Keratinocyte (primary cell): ENCODE data around the gene TMEM183A. TPM values are rescaled to one million over a fixed set of nuclear protein-coding genes. Genes with fewer than 3 reads are reported as not detected.

ENCODE experiments used
- DNase-seq: peaks from one replicate; pipeline ENCODE4 v3.0.0-alpha.2; 2011; ENCODE audit warnings: low read depth, missing footprints, low spot score
- FAIRE-seq: peaks from 2 replicates; lab custom pipeline; 2011; peaks lifted over from hg19 to GRCh38; lab: Jason Lieb, UNC
- H2AFZ ChIP-seq: 2 replicates; pipeline ENCODE4 v1.6.0; 2012; ENCODE audit warnings: low read length, control low read depth, inconsistent platforms; ENCODE audit not compliant: control insufficient read depth
- H3K27ac ChIP-seq: 2 replicates; pipeline ENCODE4 v1.5.1; 2011; ENCODE audit warnings: low read length; ENCODE audit not compliant: control insufficient read depth, insufficient read depth
- H3K27me3 ChIP-seq: 3 replicates; pipeline ENCODE4 v1.6.0; 2011; ENCODE audit warnings: low read length; ENCODE audit not compliant: control insufficient read depth, insufficient read depth; ENCODE audit errors: extremely low read depth
- H3K36me3 ChIP-seq, 2 experiments: 2 replicates in 1 of 2; 3 replicates in 1 of 2; pipeline ENCODE4 v1.5.1; 2011; ENCODE audit warnings: low read length in 2 of 2, mild to moderate bottlenecking in 1 of 2; ENCODE audit not compliant: control insufficient read depth in 2 of 2, insufficient read depth in 2 of 2; ENCODE audit errors: extremely low read depth in 1 of 2
- H3K4me1 ChIP-seq: 3 replicates; pipeline ENCODE4 v1.5.1; 2011; ENCODE audit warnings: low read length; ENCODE audit not compliant: control insufficient read depth, insufficient read depth; ENCODE audit errors: extremely low read depth
- H3K4me2 ChIP-seq: 3 replicates; pipeline ENCODE4 v1.6.0; 2011; ENCODE audit warnings: low read depth, low read length; ENCODE audit not compliant: control insufficient read depth, insufficient read depth; ENCODE audit errors: extremely low read depth
- H3K4me3 ChIP-seq, 3 experiments: fragments of 200-600 bp in 1 of 3; sonication (generic) in 1 of 3; 2 replicates in 2 of 3; 3 replicates in 1 of 3; pipeline ENCODE4 v1.5.1; 2011 to 2016; ENCODE audit warnings: low read length in 3 of 3, mild to moderate bottlenecking in 3 of 3, control low read depth in 2 of 3, inconsistent platforms in 1 of 3, low read depth in 1 of 3, mixed read lengths in 1 of 3, mixed run types in 1 of 3, moderate library complexity in 1 of 3; ENCODE audit not compliant: control insufficient read depth in 2 of 3, insufficient read depth in 2 of 3; ENCODE audit errors: extremely low read depth in 1 of 3
- H3K79me2 ChIP-seq: 2 replicates; pipeline ENCODE4 v1.6.0; 2012; ENCODE audit warnings: low read length; ENCODE audit not compliant: control insufficient read depth, insufficient read depth
- H3K9ac ChIP-seq: 3 replicates; pipeline ENCODE4 v1.6.0; 2011; ENCODE audit warnings: low read length; ENCODE audit not compliant: control insufficient read depth, insufficient read depth; ENCODE audit errors: extremely low read depth
- H3K9me1 ChIP-seq: 3 replicates; pipeline ENCODE4 v1.6.0; 2011; ENCODE audit warnings: low read length; ENCODE audit not compliant: control insufficient read depth, insufficient read depth; ENCODE audit errors: extremely low read depth
- H3K9me3 ChIP-seq: 2 replicates; pipeline ENCODE4 v1.5.1; 2012; ENCODE audit warnings: low read depth, low read length; ENCODE audit not compliant: control insufficient read depth
- H4K20me1 ChIP-seq: 3 replicates; pipeline ENCODE4 v1.6.0; 2011; ENCODE audit warnings: low read length; ENCODE audit not compliant: control insufficient read depth, insufficient read depth; ENCODE audit errors: extremely low read depth
- EZH2 ChIP-seq: IDR thresholded peaks from one replicate; pipeline ENCODE4 v1.6.1; 2012; ENCODE audit warnings: inconsistent platforms, mild to moderate bottlenecking, low read length, moderate library complexity
- dilution Hi-C: fragments of 300-500 bp; cut with MboI; formaldehyde crosslinking; loops from one replicate; pipeline ENCODE4 v1.7.0; 2020; ENCODE audit warnings: low sequenced_read_pairs; ENCODE audit not compliant: extremely low pct_ligation_motif_present
- polyA plus RNA-seq, 5 experiments: library from polyadenylated mRNA; depleted of rRNA in 3 of 5; stranded (reverse) in 3 of 5; stranded (forward) in 1 of 5; unstranded in 1 of 5; fragments of >200 nt; gene quantifications; 1 replicate in 1 of 5; 2 replicates in 3 of 5; 3 replicates in 1 of 5; pipeline versions ENCODE4 v1.2.1 to v1.2.3, GENCODE V29; 2011 to 2012; ENCODE audit warnings: missing spikeins in 2 of 5, low read depth in 1 of 5, low replicate concordance in 1 of 5
- TF ChIP-seq, protein P1 (sequence below), 3 experiments: IDR thresholded peaks in 1 of 3; conservative IDR thresholded peaks in 1 of 3; optimal IDR thresholded peaks in 1 of 3; 2 replicates in 2 of 3; 3 replicates in 1 of 3; pipeline versions ENCODE3 to v1.5.1; 2011; ENCODE audit warnings: low read length in 3 of 3, mild to moderate bottlenecking in 3 of 3, moderate library complexity in 2 of 3, control low read depth in 1 of 3, inconsistent platforms in 1 of 3; ENCODE audit not compliant: insufficient read depth in 2 of 3; ENCODE audit errors: extremely low read depth in 1 of 3

The TMEM183A gene
- polyA plus RNA-seq, 1 donor (not counting 4 experiments of a cell fraction or from before 2014, with no cell fraction given), result 88.2 TPM

DNA sequence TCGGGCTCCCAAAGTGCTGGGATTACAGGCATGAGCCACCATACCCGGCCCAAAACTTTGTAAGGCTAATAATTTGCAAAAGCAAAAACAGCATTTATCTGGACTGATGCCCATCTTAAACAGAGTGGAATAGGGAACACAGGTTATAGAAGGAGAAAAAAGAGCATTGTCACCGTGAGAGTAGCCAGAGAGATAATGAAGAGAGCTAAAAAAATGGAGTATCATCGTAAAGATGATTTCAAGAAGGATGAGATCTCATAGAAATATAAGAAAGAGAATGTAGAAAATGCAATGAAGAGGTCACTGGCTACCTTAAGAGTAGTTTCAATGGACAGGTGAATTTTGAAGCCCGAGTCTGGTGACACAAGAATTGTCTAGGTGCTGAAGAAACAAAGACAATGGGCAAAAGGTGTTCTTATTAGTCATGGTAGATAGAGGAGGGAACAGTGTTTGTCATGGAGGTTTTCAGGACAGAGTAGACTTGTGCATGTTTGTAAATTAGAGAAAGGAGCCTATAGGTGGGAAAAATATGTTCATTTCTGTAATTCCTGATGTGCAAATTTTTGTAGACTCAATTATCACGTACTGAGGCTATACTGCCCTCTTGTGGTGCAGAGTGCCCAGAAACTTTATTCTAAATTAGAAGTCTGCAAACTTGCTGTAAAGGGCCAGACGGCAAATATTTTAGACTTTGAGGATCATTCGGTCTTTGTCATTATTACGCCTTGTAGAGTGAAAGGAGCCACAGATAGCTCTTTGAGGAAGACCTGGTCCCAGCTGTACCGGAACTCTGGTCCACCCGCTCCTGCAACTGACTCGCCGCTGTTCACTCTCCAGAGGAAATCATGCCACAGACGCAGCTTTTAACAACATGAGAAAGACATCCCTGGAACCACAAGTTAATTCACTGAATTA lies 8.1 kb upstream of the TMEM183A start:
- Histone ChIP-seq H3K9ac (no peak overlapping the region), H2AFZ (peak overlapping the region; percentile 3), H3K27me3 (no peaks in the 10 kb centered on the region), H3K79me2 (no peaks in the 10 kb centered on the region), H3K4me3 (no peak overlapping the region), H4K20me1 (no peaks in the 10 kb centered on the region), H3K9me1 (no peaks in the 10 kb centered on the region), H3K9me3 (no peaks in the 10 kb centered on the region), H3K27ac (no peak overlapping the region), H3K4me2 (peak overlapping the region; percentile 29), H3K36me3 (no peaks in the 10 kb centered on the region), H3K4me1 (no peaks in the 10 kb centered on the region)
- TF ChIP-seq, protein P1, sequence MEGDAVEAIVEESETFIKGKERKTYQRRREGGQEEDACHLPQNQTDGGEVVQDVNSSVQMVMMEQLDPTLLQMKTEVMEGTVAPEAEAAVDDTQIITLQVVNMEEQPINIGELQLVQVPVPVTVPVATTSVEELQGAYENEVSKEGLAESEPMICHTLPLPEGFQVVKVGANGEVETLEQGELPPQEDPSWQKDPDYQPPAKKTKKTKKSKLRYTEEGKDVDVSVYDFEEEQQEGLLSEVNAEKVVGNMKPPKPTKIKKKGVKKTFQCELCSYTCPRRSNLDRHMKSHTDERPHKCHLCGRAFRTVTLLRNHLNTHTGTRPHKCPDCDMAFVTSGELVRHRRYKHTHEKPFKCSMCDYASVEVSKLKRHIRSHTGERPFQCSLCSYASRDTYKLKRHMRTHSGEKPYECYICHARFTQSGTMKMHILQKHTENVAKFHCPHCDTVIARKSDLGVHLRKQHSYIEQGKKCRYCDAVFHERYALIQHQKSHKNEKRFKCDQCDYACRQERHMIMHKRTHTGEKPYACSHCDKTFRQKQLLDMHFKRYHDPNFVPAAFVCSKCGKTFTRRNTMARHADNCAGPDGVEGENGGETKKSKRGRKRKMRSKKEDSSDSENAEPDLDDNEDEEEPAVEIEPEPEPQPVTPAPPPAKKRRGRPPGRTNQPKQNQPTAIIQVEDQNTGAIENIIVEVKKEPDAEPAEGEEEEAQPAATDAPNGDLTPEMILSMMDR (optimal IDR thresholded peaks at IDR 0.05 in 1 of 3, IDR thresholded peaks at IDR 0.05 in 1 of 3, conservative IDR thresholded peaks at IDR 0.05 in 1 of 3; ENCODE audit: extremely low read depth in 1 of 3, insufficient read depth in 2 of 3, low read length in 3 of 3), result peak in 2 of 3 experiments; percentile 58 to 76
- TF ChIP-seq EZH2, result no peak
- FAIRE-seq (no peak), DNase-seq (no peak)
- dilution Hi-C loops, result no loop called here

DNA sequence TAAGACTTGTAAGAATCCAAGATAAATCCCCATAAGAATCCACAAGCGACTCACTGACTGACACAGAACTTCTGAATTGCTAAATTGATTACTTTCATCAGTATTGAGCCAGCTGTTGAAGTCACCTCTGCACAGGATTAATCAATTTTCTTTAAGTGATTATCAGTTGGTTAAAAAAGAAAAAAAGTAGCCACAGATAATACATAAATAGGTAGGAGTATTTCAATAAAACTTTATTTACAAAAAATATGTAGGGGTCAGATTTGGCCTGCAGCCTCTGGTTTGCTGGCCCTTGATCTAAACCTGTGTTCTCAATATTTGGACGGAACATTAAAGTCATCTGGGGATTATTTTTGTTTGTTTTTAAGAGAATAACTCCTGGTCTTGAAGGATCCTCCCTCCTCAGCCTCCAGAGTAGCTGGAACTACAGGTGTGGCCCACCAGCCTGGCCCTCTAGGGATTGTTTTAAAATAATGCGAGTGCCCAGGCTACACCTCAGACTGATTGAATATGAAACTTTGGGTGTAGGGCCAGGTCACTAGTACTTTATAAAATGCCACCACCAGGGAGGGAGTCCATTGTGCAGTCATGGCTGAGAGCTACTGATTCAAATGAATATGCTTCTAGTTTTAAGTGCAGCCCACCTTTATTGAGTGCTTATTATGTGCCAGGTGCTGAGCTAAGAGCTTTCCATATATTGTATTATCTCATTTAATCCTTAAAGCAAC lies 6.8 kb upstream of the TMEM183A start:
- FAIRE-seq (no peak), DNase-seq (no peak)
- Histone ChIP-seq H3K4me1 (no peaks in the 10 kb centered on the region), H3K4me2 (no peak overlapping the region), H3K4me3 (no peak overlapping the region), H3K27ac (no peak overlapping the region), H3K9me1 (no peaks in the 10 kb centered on the region), H3K9me3 (no peaks in the 10 kb centered on the region), H4K20me1 (no peaks in the 10 kb centered on the region), H3K79me2 (no peaks in the 10 kb centered on the region), H3K9ac (no peak overlapping the region), H3K36me3 (no peaks in the 10 kb centered on the region), H3K27me3 (no peaks in the 10 kb centered on the region), H2AFZ (no peak overlapping the region)
- dilution Hi-C loops, result no loop called here
- TF ChIP-seq, protein P1 (optimal IDR thresholded peaks at IDR 0.05 in 1 of 3, IDR thresholded peaks at IDR 0.05 in 1 of 3, conservative IDR thresholded peaks at IDR 0.05 in 1 of 3; ENCODE audit: extremely low read depth in 1 of 3, insufficient read depth in 2 of 3, low read length in 3 of 3), result no peak
- no peak for TF ChIP-seq EZH2
